Measurements from ENCODE around the gene ZBED1.

DNA sequence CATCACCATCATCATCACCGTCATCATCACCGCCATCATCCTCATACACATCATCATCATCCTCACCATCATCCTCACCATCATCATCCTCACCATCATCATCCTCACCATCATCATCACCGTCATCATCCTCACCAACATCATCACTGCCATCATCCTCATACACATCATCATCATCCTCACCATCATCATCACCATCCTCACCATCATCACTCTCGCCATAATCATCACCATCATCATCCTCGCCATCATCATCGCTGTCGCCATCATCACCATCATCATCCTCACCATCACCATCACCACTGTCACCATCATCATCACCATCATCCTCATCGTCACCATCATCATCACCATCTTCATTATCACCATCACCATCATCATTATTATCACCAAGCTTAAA, 19.8 kb upstream of the ZBED1 start:
- TF ChIP-seq, protein P1, sequence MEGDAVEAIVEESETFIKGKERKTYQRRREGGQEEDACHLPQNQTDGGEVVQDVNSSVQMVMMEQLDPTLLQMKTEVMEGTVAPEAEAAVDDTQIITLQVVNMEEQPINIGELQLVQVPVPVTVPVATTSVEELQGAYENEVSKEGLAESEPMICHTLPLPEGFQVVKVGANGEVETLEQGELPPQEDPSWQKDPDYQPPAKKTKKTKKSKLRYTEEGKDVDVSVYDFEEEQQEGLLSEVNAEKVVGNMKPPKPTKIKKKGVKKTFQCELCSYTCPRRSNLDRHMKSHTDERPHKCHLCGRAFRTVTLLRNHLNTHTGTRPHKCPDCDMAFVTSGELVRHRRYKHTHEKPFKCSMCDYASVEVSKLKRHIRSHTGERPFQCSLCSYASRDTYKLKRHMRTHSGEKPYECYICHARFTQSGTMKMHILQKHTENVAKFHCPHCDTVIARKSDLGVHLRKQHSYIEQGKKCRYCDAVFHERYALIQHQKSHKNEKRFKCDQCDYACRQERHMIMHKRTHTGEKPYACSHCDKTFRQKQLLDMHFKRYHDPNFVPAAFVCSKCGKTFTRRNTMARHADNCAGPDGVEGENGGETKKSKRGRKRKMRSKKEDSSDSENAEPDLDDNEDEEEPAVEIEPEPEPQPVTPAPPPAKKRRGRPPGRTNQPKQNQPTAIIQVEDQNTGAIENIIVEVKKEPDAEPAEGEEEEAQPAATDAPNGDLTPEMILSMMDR (IDR thresholded peaks at IDR 0.05; ENCODE audit: poor library complexity, severe bottlenecking): no peak
- TF ChIP-seq EZH2 (IDR thresholded peaks at IDR 0.05; ENCODE audit: borderline replicate concordance, insufficient read depth, low read length, poor library complexity, severe bottlenecking) (no peak), EP300 (conservative IDR thresholded peaks at IDR 0.05; ENCODE audit: poor library complexity, severe bottlenecking) (no peak)

Data from neural cell (in vitro differentiated cells).